Neural progenitor cell (in vitro differentiated cells): ENCODE measurements around the gene NOTCH1. TPM values are rescaled to one million over a fixed set of nuclear protein-coding genes. Genes with fewer than 3 reads are reported as not detected.

Experiments used
- DNase-seq: peaks from one replicate; pipeline ENCODE4 v3.0.0-alpha.2; 2016; ENCODE audit warnings: low spot score
- H2AFZ ChIP-seq: fragments of 200-600 bp; sonication (generic); replicated peaks from 2 replicates; pipeline ENCODE4 v1.6.1; 2016; ENCODE audit warnings: antibody characterized with exemption
- H3F3A ChIP-seq: fragments of 200-600 bp; sonication (generic); 2 replicates; pipeline ENCODE4 v1.6.1; 2016; ENCODE audit warnings: antibody characterized with exemption, low read depth
- H3K27ac ChIP-seq: fragments of 200-600 bp; sonication (generic); 2 replicates; pipeline ENCODE4 v1.5.1; 2016; ENCODE audit warnings: mild to moderate bottlenecking
- H3K27me3 ChIP-seq: fragments of 200-600 bp; sonication (generic); 2 replicates; pipeline ENCODE4 v1.6.1; 2016; ENCODE audit warnings: mild to moderate bottlenecking, moderate library complexity
- H3K36me3 ChIP-seq: fragments of 200-600 bp; sonication (generic); 2 replicates; pipeline ENCODE4 v1.5.1; 2016
- H3K4me1 ChIP-seq: fragments of 200-600 bp; sonication (generic); 2 replicates; pipeline ENCODE4 v1.6.1; 2016; ENCODE audit warnings: mixed run types
- H3K4me2 ChIP-seq: fragments of 200-600 bp; sonication (generic); 2 replicates; pipeline ENCODE4 v1.6.1; 2016
- H3K4me3 ChIP-seq: fragments of 200-600 bp; sonication (generic); 2 replicates; pipeline ENCODE4 v1.5.1; 2016
- H3K79me2 ChIP-seq: fragments of 200-600 bp; sonication (generic); 2 replicates; pipeline ENCODE4 v1.6.1; 2016; ENCODE audit warnings: low read depth
- H3K9ac ChIP-seq: fragments of 200-600 bp; sonication (generic); 2 replicates; pipeline ENCODE4 v1.6.1; 2016
- H3K9me3 ChIP-seq: fragments of 200-600 bp; sonication (generic); 2 replicates; pipeline ENCODE4 v1.5.1; 2016; ENCODE audit warnings: low read depth
- H4K20me1 ChIP-seq: fragments of 200-600 bp; sonication (generic); 2 replicates; pipeline ENCODE4 v1.6.1; 2016; ENCODE audit warnings: low read depth
- H3K27ac Mint-ChIP-seq: 3 replicates; pipeline ENCODE4 v1.8.0; 2021; ENCODE audit warnings: mixed read lengths
- H3K27me3 Mint-ChIP-seq: 2 replicates; pipeline ENCODE4 v1.8.0; 2022; ENCODE audit warnings: low read depth, mild to moderate bottlenecking, inconsistent platforms, moderate library complexity, mixed read lengths; ENCODE audit not compliant: insufficient read depth
- H3K36me3 Mint-ChIP-seq: 3 replicates; pipeline ENCODE4 v1.8.0; 2021; ENCODE audit warnings: mixed read lengths
- H3K4me1 Mint-ChIP-seq: 3 replicates; pipeline ENCODE4 v1.8.0; 2021; ENCODE audit warnings: mixed read lengths
- H3K4me3 Mint-ChIP-seq: 3 replicates; pipeline ENCODE4 v1.8.0; 2021; ENCODE audit warnings: mild to moderate bottlenecking, moderate library complexity, mixed read lengths
- H3K9me3 Mint-ChIP-seq: 3 replicates; pipeline ENCODE4 v1.8.0; 2020; ENCODE audit warnings: mixed read lengths
- CTCF ChIP-seq: fragments of 200-600 bp; sonication (generic); IDR thresholded peaks from 2 replicates; pipeline ENCODE4 v1.5.1; 2017; ENCODE audit warnings: antibody characterized with exemption, mild to moderate bottlenecking
- EZH2 ChIP-seq: fragments of 200-600 bp; sonication (generic); IDR thresholded peaks from 2 replicates; pipeline ENCODE4 v1.6.1; 2017; ENCODE audit warnings: antibody characterized with exemption, mild to moderate bottlenecking, moderate library complexity
- EZH2phosphoT487 ChIP-seq: fragments of 200-600 bp; sonication (generic); IDR thresholded peaks from 2 replicates; pipeline ENCODE4 v1.6.1; 2017; ENCODE audit warnings: antibody characterized with exemption
- total RNA-seq: library from RNA; depleted of rRNA; stranded (reverse); fragments of >200 nt; gene quantifications from 2 replicates; pipeline ENCODE4 v1.2.3, GENCODE V29; 2015; ENCODE audit warnings: low replicate concordance

Gene NOTCH1
- total RNA-seq, 1 donor from 2014 or later = 11.7 TPM

GRCh38 chr9:136537896-136538598 is 7.8 kb downstream of the NOTCH1 start:
- peaks cover 24% of the 10 kb centered on the region for H3F3A ChIP-seq
- H3K79me2 ChIP-seq = peaks cover 82% of the 10 kb centered on the region
- TF ChIP-seq EZH2phosphoT487 = no peak
- no peak for TF ChIP-seq CTCF
- no peak for TF ChIP-seq EZH2
- H3K27me3 ChIP-seq = no peaks in the 10 kb centered on the region
- peaks cover 25% of the 10 kb centered on the region for H3K4me1 ChIP-seq
- no peaks in the 10 kb centered on the region for H3K9me3 ChIP-seq
- no peak overlapping the region for H3K4me2 ChIP-seq
- no peak for DNase-seq
- H3K9ac ChIP-seq = no peak overlapping the region
- H2AFZ ChIP-seq = no peak overlapping the region
- peaks cover 33% of the 10 kb centered on the region for H3K4me1 Mint-ChIP-seq
- H3K36me3 ChIP-seq = no peaks in the 10 kb centered on the region
- no peak overlapping the region for H3K27ac ChIP-seq
- peaks cover 94% of the 10 kb centered on the region for H4K20me1 ChIP-seq
- no peak overlapping the region for H3K4me3 ChIP-seq
- no peak overlapping the region for H3K27ac Mint-ChIP-seq
- no peaks in the 10 kb centered on the region for H3K9me3 Mint-ChIP-seq
- H3K4me3 Mint-ChIP-seq = no peak overlapping the region
- H3K27me3 Mint-ChIP-seq = peaks cover 4% of the 10 kb centered on the region
- peaks cover 3% of the 10 kb centered on the region for H3K36me3 Mint-ChIP-seq

- Histone ChIP-seq H3K9me3 (no peaks in the 10 kb centered on the region), H3K27me3 (no peaks in the 10 kb centered on the region), H3K9ac (no peak overlapping the region), H3F3A (peaks cover 17% of the 10 kb centered on the region), H3K27ac (no peak overlapping the region), H3K79me2 (peaks cover 82% of the 10 kb centered on the region), H2AFZ (no peak overlapping the region), H3K4me1 (peaks cover 19% of the 10 kb centered on the region), H3K4me3 (no peak overlapping the region), H3K4me2 (no peak overlapping the region), H4K20me1 (peaks cover 94% of the 10 kb centered on the region), H3K36me3 (no peaks in the 10 kb centered on the region)
- H3K4me1 Mint-ChIP-seq = peaks cover 27% of the 10 kb centered on the region
- H3K27me3 Mint-ChIP-seq = peaks cover 3% of the 10 kb centered on the region
- H3K4me3 Mint-ChIP-seq = no peak overlapping the region
- TF ChIP-seq CTCF (no peak), EZH2 (no peak)
- no peak for DNase-seq
- H3K27ac Mint-ChIP-seq = no peak overlapping the region
- H3K9me3 Mint-ChIP-seq = no peaks in the 10 kb centered on the region
- H3K36me3 Mint-ChIP-seq = peaks cover 3% of the 10 kb centered on the region
Observed at GRCh38 chr9:136537411-136537810, 8.4 kb downstream of the NOTCH1 start.

- Mint-ChIP-seq H3K27me3 (peaks cover 3% of the 10 kb centered on the region), H3K36me3 (peaks cover 3% of the 10 kb centered on the region), H3K4me3 (no peak overlapping the region), H3K4me1 (peaks cover 24% of the 10 kb centered on the region), H3K27ac (no peak overlapping the region), H3K9me3 (no peaks in the 10 kb centered on the region)
- no peak overlapping the region for H3K9ac ChIP-seq
- H3K27me3 ChIP-seq = no peaks in the 10 kb centered on the region
- H3K4me1 ChIP-seq = peaks cover 22% of the 10 kb centered on the region
- no peaks in the 10 kb centered on the region for H3K36me3 ChIP-seq
- no peak overlapping the region for H3K4me2 ChIP-seq
- H3F3A ChIP-seq = peaks cover 11% of the 10 kb centered on the region
- no peak for DNase-seq
- TF ChIP-seq CTCF = peak; percentile 16
- TF ChIP-seq EZH2 = no peak
- no peak overlapping the region for H2AFZ ChIP-seq
- no peak overlapping the region for H3K4me3 ChIP-seq
- H4K20me1 ChIP-seq = peaks cover 94% of the 10 kb centered on the region
- no peaks in the 10 kb centered on the region for H3K9me3 ChIP-seq
- H3K79me2 ChIP-seq = peaks cover 85% of the 10 kb centered on the region
- H3K27ac ChIP-seq = no peak overlapping the region
Observed at GRCh38 chr9:136536721-136537241, 9.1 kb downstream of the NOTCH1 start.
